Activated CD4-positive, alpha-beta memory T cell treated with anti-CD3 and anti-CD28 coated beads, Interleukin-2, amount 10 ng/mL, durations not matched to agents 7 days and 5 days (primary cell): ENCODE data around the gene TCF12. TPM values are rescaled to one million over a fixed set of nuclear protein-coding genes. Genes with fewer than 3 reads are reported as not detected.

Experiments used
- CTCF ChIA-PET: fragments of 350-600 bp; sonication (Branson Sonifier 250); formaldehyde crosslinking; loops from one replicate; lab custom pipeline; 2021; ENCODE audit warnings: antibody characterized with exemption, inconsistent platforms; lab: Charles Lee
- POLR2A ChIA-PET: fragments of 350-600 bp; sonication (Branson Sonifier 250); formaldehyde crosslinking; loops from one replicate; lab custom pipeline; 2021; ENCODE audit warnings: antibody characterized with exemption; lab: Charles Lee
- DNase-seq: peaks from one replicate; pipeline ENCODE4 v3.0.0-alpha.2; 2020
- H3K27ac Mint-ChIP-seq: one replicate; pipeline ENCODE4 v1.8.0; 2021; ENCODE audit warnings: mild to moderate bottlenecking, mixed read lengths
- H3K27me3 Mint-ChIP-seq: one replicate; pipeline ENCODE4 v1.8.0; 2021; ENCODE audit warnings: mixed read lengths
- H3K36me3 Mint-ChIP-seq: one replicate; pipeline ENCODE4 v1.8.0; 2021; ENCODE audit warnings: low read depth, mixed read lengths
- H3K4me1 Mint-ChIP-seq: one replicate; pipeline ENCODE4 v1.8.0; 2021; ENCODE audit warnings: mixed read lengths
- H3K4me3 Mint-ChIP-seq: one replicate; pipeline ENCODE4 v1.8.0; 2021; ENCODE audit warnings: mild to moderate bottlenecking, mixed read lengths
- H3K9me3 Mint-ChIP-seq: one replicate; pipeline ENCODE4 v1.8.0; 2021; ENCODE audit warnings: mixed read lengths
- total RNA-seq, 2 experiments: library from RNA; stranded (reverse); gene quantifications; one replicate each; pipeline ENCODE4 v1.2.3, GENCODE V29; 2021

The TCF12 gene
- total RNA-seq, 2 experiments from 2014 or later, result 62.4 to 62.8 TPM

GRCh38 chr15:57227899-57228298 is 309.5 kb downstream of the TCF12 start:
- Mint-ChIP-seq H3K27ac (no peak overlapping the region), H3K4me1 (no peaks in the 10 kb centered on the region), H3K9me3 (no peaks in the 10 kb centered on the region), H3K4me3 (no peak overlapping the region), H3K27me3 (no peaks in the 10 kb centered on the region), H3K36me3 (peaks cover 3% of the 10 kb centered on the region)
- ChIA-PET CTCF (no interaction called here), POLR2A (no interaction called here)
- DNase-seq, result no peak

DNA sequence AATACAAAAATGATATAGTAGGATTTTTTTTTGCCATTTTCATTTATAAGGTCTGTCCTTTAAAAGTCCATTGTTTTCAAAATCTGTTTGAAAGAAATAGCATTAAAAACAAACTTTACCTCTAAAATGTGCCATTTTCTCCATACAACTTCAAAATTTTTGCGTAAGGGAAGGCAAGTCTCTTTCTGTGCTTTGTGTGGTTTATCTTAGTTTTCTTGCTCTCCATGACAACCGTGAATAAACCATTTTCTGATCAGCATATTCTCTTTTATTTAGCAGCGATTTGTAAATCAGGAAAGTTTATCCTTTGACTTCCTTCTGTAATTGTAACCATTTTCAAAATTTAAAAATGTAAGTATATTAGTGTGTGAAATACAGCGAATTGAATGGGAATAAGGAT is 310.0 kb downstream of the TCF12 start:
- H3K27ac Mint-ChIP-seq, result no peak overlapping the region
- H3K27me3 Mint-ChIP-seq, result no peaks in the 10 kb centered on the region
- ChIA-PET CTCF (no interaction called here), POLR2A (no interaction called here)
- H3K36me3 Mint-ChIP-seq, result peaks cover 3% of the 10 kb centered on the region
- H3K9me3 Mint-ChIP-seq, result no peaks in the 10 kb centered on the region
- no peak overlapping the region for H3K4me3 Mint-ChIP-seq
- no peaks in the 10 kb centered on the region for H3K4me1 Mint-ChIP-seq
- DNase-seq, result no peak

DNA sequence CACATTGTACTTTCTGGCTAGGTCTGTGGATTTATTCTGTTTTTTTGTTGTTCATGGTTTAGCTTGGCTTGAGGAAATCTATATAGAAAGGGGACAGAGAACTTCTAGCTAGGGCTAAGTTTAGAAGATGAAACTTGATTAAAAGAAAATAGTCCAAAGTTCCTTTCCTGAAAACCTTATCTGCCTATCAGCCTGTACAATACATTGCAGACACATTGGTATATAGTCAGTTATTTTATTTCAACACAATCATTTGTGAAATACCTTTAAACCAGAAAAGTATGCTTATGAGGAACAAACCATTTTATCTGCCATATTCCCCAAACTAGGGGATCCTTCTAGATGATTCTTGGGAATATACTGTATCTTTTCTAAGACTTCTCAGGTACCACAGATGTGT is 310.6 kb downstream of the TCF12 start:
- H3K36me3 Mint-ChIP-seq, result peaks cover 9% of the 10 kb centered on the region
- no peak for DNase-seq
- no peaks in the 10 kb centered on the region for H3K4me1 Mint-ChIP-seq
- no peaks in the 10 kb centered on the region for H3K9me3 Mint-ChIP-seq
- CTCF ChIA-PET, result no interaction called here
- H3K4me3 Mint-ChIP-seq, result no peak overlapping the region
- POLR2A ChIA-PET, result no interaction called here
- no peak overlapping the region for H3K27ac Mint-ChIP-seq
- H3K27me3 Mint-ChIP-seq, result no peaks in the 10 kb centered on the region

DNA sequence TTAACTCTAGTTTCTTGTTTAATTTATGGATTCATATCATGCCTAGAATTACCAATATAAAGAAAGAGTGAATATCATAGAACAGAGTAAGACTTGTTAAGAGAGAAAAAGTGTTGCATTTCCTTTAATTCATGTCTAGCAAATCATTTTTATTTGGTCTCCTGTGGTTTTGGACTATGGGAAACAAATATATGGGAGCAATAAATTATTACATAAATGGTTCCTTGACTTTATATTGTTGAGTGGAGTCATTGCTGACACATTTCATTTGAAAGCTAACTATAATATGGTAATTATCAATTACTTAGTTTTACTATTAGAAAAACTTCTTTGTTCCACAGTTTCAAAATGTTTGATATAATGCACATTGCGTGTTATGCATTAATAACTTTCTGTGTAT is 313.1 kb downstream of the TCF12 start:
- peaks cover 13% of the 10 kb centered on the region for H3K36me3 Mint-ChIP-seq
- no peak overlapping the region for H3K27ac Mint-ChIP-seq
- no peaks in the 10 kb centered on the region for H3K27me3 Mint-ChIP-seq
- no peaks in the 10 kb centered on the region for H3K4me1 Mint-ChIP-seq
- ChIA-PET CTCF (no interaction called here), POLR2A (no interaction called here)
- H3K4me3 Mint-ChIP-seq, result no peak overlapping the region
- no peak for DNase-seq
- no peaks in the 10 kb centered on the region for H3K9me3 Mint-ChIP-seq

DNA sequence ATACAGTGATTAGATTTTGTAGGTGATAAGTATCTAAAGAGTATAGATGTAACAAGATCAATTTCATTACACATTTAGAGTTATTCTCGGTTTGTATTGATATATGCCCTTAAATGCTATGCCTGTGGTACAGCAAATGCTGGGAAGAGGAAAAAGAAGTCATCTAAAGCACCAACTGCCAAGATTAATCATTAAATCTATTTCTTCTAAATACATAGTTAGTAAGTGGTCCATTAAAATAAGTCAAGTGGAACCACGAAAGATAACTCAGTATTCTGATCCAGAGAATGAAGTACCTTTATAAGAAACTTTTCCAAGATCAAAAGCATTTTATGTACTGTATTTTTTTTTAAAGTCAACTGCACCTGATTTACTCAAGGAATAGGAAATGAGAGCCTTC is 315.7 kb downstream of the TCF12 start:
- POLR2A ChIA-PET, result no interaction called here
- H3K9me3 Mint-ChIP-seq, result no peaks in the 10 kb centered on the region
- no peak for DNase-seq
- CTCF ChIA-PET, result no interaction called here
- no peaks in the 10 kb centered on the region for H3K27me3 Mint-ChIP-seq
- H3K36me3 Mint-ChIP-seq, result peaks cover 13% of the 10 kb centered on the region
- H3K27ac Mint-ChIP-seq, result no peak overlapping the region
- H3K4me3 Mint-ChIP-seq, result no peak overlapping the region
- no peaks in the 10 kb centered on the region for H3K4me1 Mint-ChIP-seq

DNA sequence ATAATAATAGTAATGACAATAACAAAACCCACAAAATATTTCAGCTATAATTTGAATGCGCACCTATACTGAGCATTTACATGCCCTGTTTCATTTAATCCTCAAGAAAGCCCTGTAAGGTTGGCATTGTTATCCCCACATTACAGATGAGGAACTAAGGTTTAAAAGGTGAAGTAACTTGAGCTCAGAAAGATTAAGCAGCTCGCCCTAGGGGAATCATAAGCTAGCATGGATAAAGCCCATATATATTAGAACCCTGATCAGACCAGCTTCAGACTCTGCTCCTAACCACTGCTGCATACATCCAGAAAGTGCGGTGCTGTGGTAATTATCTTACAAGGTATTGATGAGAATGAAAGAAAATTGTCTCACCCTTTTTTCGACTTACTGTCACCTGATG is 316.7 kb downstream of the TCF12 start:
- H3K4me1 Mint-ChIP-seq, result no peaks in the 10 kb centered on the region
- DNase-seq, result no peak
- POLR2A ChIA-PET, result no interaction called here
- H3K27ac Mint-ChIP-seq, result no peak overlapping the region
- CTCF ChIA-PET, result no interaction called here
- H3K9me3 Mint-ChIP-seq, result no peaks in the 10 kb centered on the region
- no peaks in the 10 kb centered on the region for H3K27me3 Mint-ChIP-seq
- no peak overlapping the region for H3K4me3 Mint-ChIP-seq
- H3K36me3 Mint-ChIP-seq, result peaks cover 22% of the 10 kb centered on the region

DNA sequence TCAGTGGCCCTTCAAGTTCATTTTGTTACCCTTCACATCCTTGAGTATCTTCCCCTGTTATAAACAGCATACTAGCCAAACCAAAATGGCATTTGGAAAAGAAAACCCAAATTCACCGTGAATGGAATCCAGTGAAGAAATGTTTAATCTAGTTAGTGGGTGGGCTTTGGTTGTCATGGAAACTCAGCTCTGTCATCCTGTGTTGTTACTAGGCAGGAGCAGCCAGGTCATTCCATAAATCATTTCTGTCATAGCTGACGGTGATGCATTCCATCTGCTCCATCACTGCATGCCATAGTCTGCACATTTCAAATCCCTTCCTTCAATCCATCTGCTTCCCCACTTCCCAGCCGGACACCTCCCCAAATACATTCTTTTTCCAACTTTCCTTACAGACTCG is 317.4 kb downstream of the TCF12 start:
- CTCF ChIA-PET, result no interaction called here
- no peak overlapping the region for H3K27ac Mint-ChIP-seq
- H3K9me3 Mint-ChIP-seq, result no peaks in the 10 kb centered on the region
- H3K36me3 Mint-ChIP-seq, result peaks cover 22% of the 10 kb centered on the region
- no peak overlapping the region for H3K4me3 Mint-ChIP-seq
- no peak for DNase-seq
- POLR2A ChIA-PET, result no interaction called here
- no peaks in the 10 kb centered on the region for H3K4me1 Mint-ChIP-seq
- H3K27me3 Mint-ChIP-seq, result no peaks in the 10 kb centered on the region

- no peak overlapping the region for H3K4me3 Mint-ChIP-seq
- H3K4me1 Mint-ChIP-seq, result no peaks in the 10 kb centered on the region
- H3K36me3 Mint-ChIP-seq, result peaks cover 22% of the 10 kb centered on the region
- DNase-seq, result no peak
- no peak overlapping the region for H3K27ac Mint-ChIP-seq
- POLR2A ChIA-PET, result no interaction called here
- H3K27me3 Mint-ChIP-seq, result no peaks in the 10 kb centered on the region
- CTCF ChIA-PET, result no interaction called here
- no peaks in the 10 kb centered on the region for H3K9me3 Mint-ChIP-seq
These were observed 318.3 kb downstream of the TCF12 start for GRCh38 chr15:57236561-57237300.

GRCh38 chr15:57237301-57237642 is 318.8 kb downstream of the TCF12 start:
- DNase-seq, result no peak
- CTCF ChIA-PET, result no interaction called here
- Mint-ChIP-seq H3K4me1 (no peaks in the 10 kb centered on the region), H3K27me3 (no peaks in the 10 kb centered on the region), H3K9me3 (no peaks in the 10 kb centered on the region), H3K36me3 (peaks cover 22% of the 10 kb centered on the region), H3K27ac (no peak overlapping the region), H3K4me3 (no peak overlapping the region)
- POLR2A ChIA-PET, result interaction anchor here (0.7 kb wide), 1 partner anchor 371 kb away, joined by 3 read pairs; no protein-coding TSS in a partner anchor

DNA sequence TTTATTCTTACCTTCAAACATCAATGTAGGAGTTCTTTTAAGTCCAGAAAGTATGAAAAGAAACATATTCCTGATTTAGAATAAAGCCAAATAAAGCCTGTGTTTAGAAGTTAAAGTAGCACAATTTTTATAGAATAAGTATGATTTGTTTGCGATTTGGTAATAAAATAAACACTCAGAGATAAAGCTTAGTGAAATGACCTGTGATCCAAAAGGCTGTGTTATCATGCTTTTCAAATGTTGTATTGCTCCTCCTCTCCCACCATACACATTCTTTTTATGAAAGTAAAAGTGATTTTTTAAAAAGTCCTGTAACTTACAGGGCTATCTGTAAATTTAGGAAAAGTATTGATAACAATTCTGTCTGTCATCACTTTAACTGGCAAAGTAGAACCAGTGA is 319.2 kb downstream of the TCF12 start:
- POLR2A ChIA-PET, result interaction anchor here (0.7 kb wide), 1 partner anchor 371 kb away, joined by 3 read pairs; no protein-coding TSS in a partner anchor
- CTCF ChIA-PET, result interaction anchor here (0.8 kb wide), 1 partner anchor 69 kb away, joined by 3 read pairs; no protein-coding TSS in a partner anchor
- Mint-ChIP-seq H3K4me1 (no peaks in the 10 kb centered on the region), H3K9me3 (no peaks in the 10 kb centered on the region), H3K36me3 (peaks cover 19% of the 10 kb centered on the region), H3K27me3 (no peaks in the 10 kb centered on the region), H3K27ac (no peak overlapping the region), H3K4me3 (no peak overlapping the region)
- DNase-seq, result no peak

GRCh38 chr15:57245130-57245529 is 326.7 kb downstream of the TCF12 start:
- no peak overlapping the region for H3K27ac Mint-ChIP-seq
- no peak overlapping the region for H3K4me3 Mint-ChIP-seq
- H3K9me3 Mint-ChIP-seq, result no peaks in the 10 kb centered on the region
- H3K36me3 Mint-ChIP-seq, result peaks cover 23% of the 10 kb centered on the region
- ChIA-PET CTCF (no interaction called here), POLR2A (no interaction called here)
- H3K27me3 Mint-ChIP-seq, result no peaks in the 10 kb centered on the region
- H3K4me1 Mint-ChIP-seq, result no peaks in the 10 kb centered on the region
- no peak for DNase-seq

GRCh38 chr15:57245714-57246113 is 327.3 kb downstream of the TCF12 start:
- no peak overlapping the region for H3K27ac Mint-ChIP-seq
- CTCF ChIA-PET, result no interaction called here
- H3K4me1 Mint-ChIP-seq, result no peaks in the 10 kb centered on the region
- no peak overlapping the region for H3K4me3 Mint-ChIP-seq
- peaks cover 23% of the 10 kb centered on the region for H3K36me3 Mint-ChIP-seq
- DNase-seq, result no peak
- H3K27me3 Mint-ChIP-seq, result no peaks in the 10 kb centered on the region
- H3K9me3 Mint-ChIP-seq, result no peaks in the 10 kb centered on the region
- POLR2A ChIA-PET, result no interaction called here

GRCh38 chr15:57248074-57248473 is 329.6 kb downstream of the TCF12 start:
- Mint-ChIP-seq H3K4me1 (no peaks in the 10 kb centered on the region), H3K36me3 (peaks cover 26% of the 10 kb centered on the region), H3K4me3 (no peak overlapping the region), H3K27me3 (no peaks in the 10 kb centered on the region), H3K9me3 (no peaks in the 10 kb centered on the region), H3K27ac (no peak overlapping the region)
- ChIA-PET POLR2A (interaction anchor here (0.6 kb wide), 1 partner anchor 516 kb away, joined by 4 read pairs; no protein-coding TSS in a partner anchor), CTCF (no interaction called here)
- DNase-seq, result no peak

- no peak for DNase-seq
- Mint-ChIP-seq H3K36me3 (peaks cover 22% of the 10 kb centered on the region), H3K9me3 (no peaks in the 10 kb centered on the region), H3K27me3 (no peaks in the 10 kb centered on the region), H3K27ac (no peak overlapping the region), H3K4me3 (no peak overlapping the region), H3K4me1 (no peaks in the 10 kb centered on the region)
- ChIA-PET CTCF (no interaction called here), POLR2A (no interaction called here)
These were observed 332.9 kb downstream of the TCF12 start for GRCh38 chr15:57251308-57251707.
